HG03457 (cell line): Measurements from ENCODE around the gene IGF2BP2.
"Not testable (repeated sequence)": the region's sequence is repeated elsewhere in the genome, so short reads cannot be mapped to it uniquely, and the experiment has no call there.

Experiments used
- ATAC-seq: cut with Tn5 transposase; IDR thresholded peaks from one replicate; pipeline ENCODE4 v1.9.1; 2021; ENCODE audit warnings: moderate number of reproducible peaks; ENCODE audit not compliant: unreplicated experiment

IGF2BP2 gene

GRCh38 chr3:185807445-185808068 lies 17.3 kb downstream of the IGF2BP2 start:
- no peak for ATAC-seq

GRCh38 chr3:185798831-185799110 lies 26.1 kb downstream of the IGF2BP2 start:
- ATAC-seq = not testable (repeated sequence)

DNA sequence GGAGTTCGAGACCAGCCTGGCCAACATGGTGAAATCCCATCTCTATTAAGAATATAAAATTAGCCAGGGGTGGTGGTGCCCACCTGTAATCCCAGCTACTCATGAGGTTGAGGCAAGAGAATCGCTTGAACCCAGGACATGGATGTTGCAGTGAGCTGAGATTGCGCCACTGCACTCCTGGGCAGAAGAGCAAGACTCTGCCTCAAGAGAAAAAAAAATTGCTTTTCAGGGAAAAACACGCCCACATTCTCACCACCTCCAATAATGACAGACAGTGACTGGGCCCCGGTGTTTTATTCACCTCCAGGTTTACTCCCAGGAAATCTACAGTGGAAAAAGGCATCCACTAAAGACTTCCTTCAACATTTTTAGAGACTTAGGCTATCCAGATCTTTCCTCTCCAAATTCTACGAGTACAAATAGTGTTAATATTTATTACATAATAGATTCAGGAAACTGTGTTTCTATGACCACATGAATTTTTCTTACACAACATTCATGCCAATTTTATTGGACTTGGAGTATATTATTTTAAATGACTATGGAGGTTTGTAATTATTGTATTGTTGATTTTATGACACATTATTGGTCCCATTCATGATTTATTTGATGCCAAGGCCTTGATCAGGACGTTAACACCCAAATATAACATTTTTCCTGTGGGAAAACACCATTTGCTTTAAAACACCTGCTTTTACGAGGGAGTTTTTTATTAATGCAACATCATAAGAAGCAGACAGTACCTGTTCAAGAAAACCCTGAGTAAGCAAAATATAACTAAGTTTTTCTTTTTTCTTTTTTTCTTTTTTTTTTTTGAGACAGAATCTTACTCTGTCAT lies 26.6 kb downstream of the IGF2BP2 start:
- ATAC-seq = no peak

DNA sequence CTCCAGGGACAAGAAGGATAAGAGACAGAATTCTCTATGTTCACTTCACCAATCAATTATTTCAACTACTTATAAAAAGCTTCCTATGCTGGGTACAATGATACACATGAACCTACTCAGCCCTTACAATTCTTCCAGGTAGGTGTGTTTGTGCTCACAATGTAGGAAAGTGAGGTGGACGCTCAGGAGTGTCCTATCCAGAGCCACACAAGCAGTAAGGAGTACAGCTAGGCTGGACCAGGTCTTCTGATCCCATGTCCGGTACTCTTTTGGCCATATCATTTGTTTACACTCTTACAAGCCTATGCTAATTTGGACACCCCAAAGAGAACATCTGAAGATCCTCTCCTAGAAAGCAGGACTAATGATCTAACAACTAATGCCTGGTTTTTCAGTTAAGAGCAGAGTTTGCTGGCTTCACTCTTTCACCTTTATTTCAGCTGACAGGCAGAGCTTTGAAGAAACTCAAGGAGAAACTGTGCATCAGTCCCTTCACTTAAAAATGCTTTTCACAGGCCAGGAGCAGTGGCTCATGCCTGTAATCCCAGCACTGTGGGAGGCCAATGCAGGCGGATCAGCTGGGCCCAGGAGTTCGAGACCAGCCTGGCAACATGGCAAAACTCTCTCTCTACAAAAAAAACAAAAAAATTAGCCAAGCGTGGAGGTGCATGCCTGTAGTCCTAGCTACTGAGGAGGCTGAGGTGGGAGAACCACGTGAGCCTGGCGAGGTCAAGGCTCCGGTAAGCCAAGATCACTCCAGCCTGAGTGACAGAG lies 27.5 kb downstream of the IGF2BP2 start:
- ATAC-seq = no peak

GRCh38 chr3:185796431-185797107 lies 28.3 kb downstream of the IGF2BP2 start:
- ATAC-seq = no peak

DNA sequence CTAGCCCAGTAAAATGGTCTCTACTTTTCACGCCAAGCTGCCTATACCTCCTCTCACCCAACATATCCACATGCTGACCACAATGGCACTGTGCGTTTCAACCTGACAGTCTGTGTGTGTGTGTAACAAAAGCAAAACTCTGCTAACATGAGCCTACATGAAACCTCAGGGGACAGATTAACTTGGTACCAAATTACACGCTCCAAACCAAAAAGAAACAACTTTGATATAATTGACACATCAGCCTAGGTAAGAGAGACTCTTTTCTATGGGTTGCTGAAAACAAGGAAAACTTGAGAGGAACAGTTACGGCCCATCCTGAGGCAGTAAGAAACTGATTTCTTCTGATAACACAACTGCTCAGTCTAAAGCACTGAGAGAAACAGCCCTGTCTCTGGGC lies 31.5 kb downstream of the IGF2BP2 start:
- no peak for ATAC-seq

DNA sequence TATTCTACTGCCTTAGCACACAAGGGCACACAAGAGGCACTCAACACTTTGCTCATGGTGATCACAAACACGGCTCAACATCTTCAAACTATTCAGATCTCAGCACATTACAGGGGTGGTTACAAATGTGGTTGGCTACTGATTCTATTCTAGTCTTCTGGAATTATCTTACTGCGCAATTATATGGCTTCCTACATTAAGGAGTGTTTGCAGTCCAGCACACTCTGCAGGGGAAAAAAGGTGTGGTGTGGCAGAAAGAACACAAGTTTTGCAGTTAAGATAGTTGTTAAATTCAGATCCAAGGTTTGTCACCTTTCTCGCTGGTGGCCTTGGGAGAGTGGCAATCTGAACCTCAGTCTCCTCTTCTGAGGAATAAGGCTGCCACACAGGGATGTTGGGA lies 31.9 kb downstream of the IGF2BP2 start:
- no peak for ATAC-seq

DNA sequence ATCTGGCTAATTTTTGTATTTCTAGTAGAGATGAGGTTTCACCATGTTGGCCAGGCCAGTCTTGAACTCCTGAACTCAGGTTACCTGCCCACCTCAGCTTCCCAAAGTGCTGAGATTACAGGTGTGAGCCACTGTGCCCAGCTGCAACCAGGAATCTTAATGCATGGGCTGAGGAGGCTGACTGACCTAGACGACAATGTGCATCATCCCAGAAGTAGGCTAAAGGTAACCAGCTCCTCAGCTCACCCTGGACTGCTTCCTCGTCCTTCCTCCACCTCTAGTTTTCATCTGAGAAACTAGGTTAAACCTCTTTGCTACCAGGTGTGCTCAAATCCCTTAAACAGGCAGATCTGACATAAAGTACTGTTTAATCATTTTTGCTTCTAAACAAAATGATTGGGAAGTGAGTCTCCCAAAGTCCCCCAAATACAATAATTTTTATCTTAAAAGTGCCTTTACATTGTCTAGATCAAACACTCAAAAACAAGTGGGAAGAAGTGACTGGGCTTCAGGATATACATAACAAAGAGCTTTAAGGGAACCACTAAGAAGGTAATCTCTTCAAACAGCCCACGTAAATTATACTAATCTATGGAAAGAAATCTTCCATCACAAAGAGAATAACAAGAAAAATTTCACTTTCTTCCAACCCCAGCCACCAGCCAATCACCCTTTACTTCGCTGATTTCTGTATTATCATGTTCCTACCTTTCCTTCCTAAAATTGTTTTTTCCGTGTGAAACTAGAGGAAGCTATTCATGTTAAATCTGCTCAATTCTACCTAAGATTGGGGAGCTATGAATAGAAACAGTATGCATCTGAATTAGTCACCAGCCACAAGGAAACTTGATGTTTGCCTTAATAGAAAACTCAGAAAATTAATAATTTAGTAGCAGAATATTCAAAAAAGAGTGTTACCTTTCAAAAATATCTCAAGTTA lies 34.7 kb downstream of the IGF2BP2 start:
- no peak for ATAC-seq

DNA sequence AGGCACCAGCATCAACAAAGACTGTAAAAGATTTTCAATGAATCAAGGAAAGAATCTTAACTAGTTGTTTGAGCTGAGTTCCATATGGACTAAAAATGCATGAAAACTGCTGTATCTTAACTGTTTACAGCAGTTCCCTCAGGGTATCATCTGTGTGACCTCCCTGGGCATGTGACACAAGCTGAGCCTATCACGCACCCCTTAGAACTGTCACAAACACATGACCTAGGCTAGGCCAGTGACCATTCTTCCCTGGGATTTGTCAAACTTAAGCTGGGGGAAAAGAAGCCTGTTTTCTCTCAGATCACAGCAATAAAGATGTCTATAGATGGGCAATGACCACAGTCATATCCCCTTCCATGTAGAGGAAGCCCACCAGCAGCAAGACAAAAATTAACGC lies 35.7 kb downstream of the IGF2BP2 start:
- no peak for ATAC-seq

DNA sequence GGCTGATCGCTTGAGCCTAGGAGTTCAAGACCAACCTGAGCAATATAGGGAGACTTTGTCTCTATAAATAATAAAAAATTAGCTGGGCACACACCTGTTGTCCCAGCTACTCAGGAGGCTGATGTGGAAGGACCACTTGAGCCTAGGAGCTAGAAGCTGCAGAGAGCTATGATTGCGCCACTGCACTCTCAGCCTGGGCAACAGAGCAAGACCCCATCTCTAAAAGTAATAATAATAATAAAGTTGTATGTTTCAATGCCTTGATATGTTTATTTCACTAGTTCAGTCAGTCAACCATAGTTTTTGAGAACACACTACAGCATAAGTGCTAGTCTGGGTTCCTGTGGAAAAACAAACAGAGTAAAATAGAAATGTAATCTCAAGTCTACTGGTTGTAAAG lies 36.5 kb downstream of the IGF2BP2 start:
- ATAC-seq = no peak

DNA sequence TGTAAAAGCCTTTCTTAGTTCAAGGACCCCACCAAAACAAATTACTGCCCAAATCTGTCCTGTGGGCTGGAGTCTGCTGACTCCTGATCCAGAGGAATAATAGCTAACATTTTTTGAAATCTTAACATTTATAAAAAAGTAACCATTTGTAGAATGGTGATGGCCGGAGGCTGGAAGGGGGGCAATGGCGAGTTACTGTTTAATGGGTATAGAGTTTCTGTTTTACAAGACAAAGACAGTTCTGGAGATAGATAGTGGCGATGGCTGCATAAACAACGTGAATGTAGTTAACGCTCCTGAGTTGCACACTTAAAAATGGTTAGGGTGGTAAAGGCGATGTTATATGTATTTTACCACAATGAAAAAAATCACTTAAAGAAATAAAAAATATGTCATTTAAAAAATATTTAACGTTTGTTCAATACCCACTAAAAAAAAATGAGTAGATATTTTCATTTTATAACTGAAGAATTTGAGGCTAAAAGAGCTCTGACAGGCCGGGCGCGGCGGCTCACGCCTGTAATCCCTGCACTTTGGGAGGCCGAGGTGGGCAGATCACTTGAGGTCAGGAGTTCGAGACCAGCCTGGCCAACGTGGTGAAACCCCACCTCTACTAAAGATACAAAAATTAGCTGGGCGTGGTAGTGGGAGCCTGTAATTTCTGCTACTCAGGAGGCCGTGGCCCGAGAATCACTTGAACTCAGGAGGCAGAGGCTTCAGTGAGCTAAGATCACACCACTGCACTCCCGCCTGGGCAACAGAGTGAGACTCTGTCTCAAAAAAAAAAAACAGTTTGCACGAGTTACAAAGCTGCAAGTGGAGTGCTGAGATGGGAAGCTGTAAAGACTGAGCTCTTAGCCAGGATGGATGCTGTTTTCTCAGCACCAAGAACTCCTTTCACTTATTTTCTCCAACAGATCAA lies 37.6 kb downstream of the IGF2BP2 start:
- no peak for ATAC-seq

DNA sequence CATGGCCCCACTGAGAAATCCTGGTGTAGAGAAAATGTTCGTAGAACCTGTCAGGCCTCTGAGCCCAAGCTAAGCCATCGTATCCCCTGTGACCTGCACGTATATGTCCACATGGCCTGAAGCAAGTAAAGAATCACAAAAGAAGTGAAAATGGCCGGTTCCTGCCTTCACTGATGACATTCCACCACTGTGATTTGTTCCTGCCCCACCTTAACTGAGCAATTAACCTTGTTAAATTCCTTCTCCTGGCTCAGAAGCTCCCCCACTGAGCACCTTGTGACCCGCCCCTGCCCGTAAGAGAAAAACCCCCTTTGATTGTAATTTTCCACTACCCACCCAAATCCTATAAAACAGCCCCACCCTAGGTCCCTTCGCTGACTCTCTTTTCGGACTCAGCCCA lies 38.6 kb downstream of the IGF2BP2 start:
- not testable (repeated sequence) for ATAC-seq

DNA sequence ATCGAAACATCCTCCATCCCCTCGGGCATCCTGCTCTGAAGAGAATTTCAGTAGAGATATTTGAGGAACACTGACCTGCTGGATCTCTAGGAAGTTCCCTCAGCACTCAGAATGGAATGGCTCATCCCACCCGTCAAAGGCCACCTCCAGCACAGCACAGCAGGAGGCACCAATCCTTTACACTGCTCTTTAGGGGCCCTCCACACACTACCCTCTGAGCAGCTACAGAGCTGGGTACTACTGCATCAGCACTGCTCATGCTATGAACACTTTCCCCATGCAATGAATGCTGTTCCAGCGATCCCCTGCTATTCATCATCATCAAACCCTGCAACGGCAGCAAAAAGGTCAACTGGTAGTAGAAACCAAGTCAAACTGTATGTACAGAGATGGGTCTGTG lies 40.5 kb downstream of the IGF2BP2 start:
- no peak for ATAC-seq

DNA sequence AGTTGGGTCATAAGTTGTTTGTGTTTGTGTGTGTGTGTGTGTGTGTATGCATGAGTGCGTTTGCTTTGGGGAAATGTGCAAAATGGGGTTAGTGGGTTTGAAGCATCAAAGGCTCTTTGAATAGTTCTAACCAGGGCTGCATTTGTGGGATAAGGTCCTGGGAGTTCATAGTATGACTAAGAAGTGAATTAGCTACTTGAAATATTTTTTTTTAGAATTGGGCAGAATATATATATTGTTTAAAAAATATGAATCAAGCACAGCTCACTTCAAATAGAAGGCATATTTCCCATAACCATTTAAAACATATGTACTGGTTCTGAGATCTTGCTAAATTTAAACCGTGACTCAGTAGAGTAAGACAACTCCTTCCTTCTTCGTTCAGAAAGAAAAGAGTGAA lies 43.1 kb downstream of the IGF2BP2 start:
- no peak for ATAC-seq

- no peak for ATAC-seq
These were observed 45.4 kb downstream of the IGF2BP2 start for GRCh38 chr3:185779461-185779860.

DNA sequence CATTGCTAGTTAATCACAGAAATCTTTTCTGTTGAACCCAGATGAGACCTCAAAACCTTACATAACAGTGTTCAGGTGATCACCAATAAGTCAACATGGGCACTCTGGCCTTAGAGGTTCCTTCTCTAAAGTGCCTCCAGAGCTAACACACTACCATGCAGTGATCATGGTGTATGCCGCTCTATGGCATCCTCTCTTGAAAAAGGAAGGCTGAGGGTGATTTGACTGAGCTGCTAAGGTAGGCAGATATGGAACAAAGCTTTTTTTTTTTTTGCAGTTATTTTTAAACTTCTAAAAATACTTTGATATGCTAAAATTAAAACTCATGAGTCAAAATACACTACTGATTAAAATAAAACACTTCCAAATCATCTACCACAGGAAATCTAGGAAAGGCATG lies 46.0 kb downstream of the IGF2BP2 start:
- no peak for ATAC-seq

DNA sequence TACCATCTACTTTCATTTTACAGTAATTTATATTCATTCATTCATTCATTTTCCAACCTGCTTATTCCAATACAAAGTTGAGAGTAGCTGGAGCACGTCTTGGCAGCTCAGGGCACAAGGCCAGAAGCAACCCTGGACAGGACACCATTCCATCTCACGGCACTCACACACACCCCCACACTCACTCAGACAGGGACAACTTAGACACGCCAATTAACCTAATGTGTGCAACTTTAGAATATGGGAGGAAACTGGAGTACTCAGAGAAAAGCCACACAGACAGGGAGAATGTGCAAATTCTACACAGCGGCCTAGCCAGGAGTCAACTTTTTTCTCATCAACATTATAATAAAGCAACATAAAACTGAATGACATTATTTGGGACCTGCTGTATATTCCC lies 46.7 kb downstream of the IGF2BP2 start:
- ATAC-seq = no peak

- no peak for ATAC-seq
These were observed 54.7 kb downstream of the IGF2BP2 start for GRCh38 chr3:185770109-185770508.

DNA sequence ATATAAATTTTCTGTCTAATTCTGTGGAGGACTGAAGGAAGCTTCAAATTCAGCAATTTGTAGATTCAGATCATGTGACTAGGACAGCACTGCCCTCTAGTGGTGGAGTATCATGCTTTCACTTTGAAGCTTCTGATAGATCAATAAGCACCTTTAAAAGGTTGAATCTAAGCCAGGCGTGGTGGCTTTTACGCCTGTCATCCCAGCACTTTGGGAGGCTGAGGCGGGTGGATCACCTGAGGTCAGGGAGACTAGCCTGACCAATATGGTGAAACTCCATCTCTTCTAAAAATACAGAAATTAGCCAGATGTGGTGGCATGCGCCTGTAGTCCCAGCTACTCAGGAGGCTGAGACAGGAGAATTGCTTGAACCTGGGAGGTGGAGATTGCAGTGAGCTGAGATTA lies 56.3 kb downstream of the IGF2BP2 start:
- not testable (repeated sequence) for ATAC-seq
